Measurements from ENCODE around the gene PI16. TPM values are rescaled to one million over a fixed set of nuclear protein-coding genes. Genes with fewer than 3 reads are reported as not detected.

Gene PI16
- polyA plus RNA-seq, 1 donor from 2014 or later: not detected

DNA sequence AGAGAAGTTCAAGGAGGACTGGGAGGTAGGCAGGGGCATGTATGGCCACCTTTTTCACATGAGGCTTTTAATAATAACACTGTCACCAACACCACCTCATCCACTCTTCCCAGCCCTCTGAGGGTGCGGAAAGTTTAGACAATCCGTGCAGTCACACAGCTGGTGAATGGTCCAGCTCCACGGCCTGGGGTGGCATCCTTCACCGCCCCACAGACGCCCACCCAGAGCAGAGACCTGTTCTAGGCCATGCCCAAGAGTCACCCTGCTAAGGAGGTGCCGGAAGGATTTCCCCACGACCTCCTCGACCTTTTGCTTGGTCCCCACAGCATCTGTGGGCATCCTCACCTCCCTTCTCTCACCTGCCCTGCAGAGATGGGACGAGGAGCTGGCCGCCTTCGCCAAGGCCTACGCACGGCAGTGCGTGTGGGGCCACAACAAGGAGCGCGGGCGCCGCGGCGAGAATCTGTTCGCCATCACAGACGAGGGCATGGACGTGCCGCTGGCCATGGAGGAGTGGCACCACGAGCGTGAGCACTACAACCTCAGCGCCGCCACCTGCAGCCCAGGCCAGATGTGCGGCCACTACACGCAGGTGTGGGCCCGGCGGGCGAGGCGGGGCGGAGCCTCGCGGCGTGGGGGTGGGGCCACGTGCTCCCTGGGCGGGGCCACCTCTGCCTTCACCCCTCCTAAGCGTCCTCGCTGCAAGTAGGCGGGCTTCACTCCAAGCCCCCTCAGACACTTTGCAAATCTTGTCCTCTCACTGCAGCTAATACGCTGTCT, 4.4 kb downstream of the PI16 start:
- Histone ChIP-seq H3K27me3 (ENCODE audit: insufficient read depth, low read depth, low read length) (no peaks in the 10 kb centered on the region), H3K9me2 (ENCODE audit: insufficient read depth, low read length) (no peaks in the 10 kb centered on the region), H2AFZ (ENCODE audit: low read depth, low read length) (no peak overlapping the region), H3K4me2 (ENCODE audit: low read length) (no peak overlapping the region), H3K36me3 (ENCODE audit: insufficient read depth, low read length) (no peaks in the 10 kb centered on the region), H3K27ac (ENCODE audit: low read length) (no peak overlapping the region), H3K9ac (ENCODE audit: low read length) (no peak overlapping the region), H3K9me3 (ENCODE audit: low read length) (no peaks in the 10 kb centered on the region), H3F3A (ENCODE audit: insufficient read depth, low read length, poor library complexity, severe bottlenecking) (no peaks in the 10 kb centered on the region), H3K4me3 (ENCODE audit: low read length) (no peak overlapping the region), H4K20me1 (ENCODE audit: insufficient read depth) (no peaks in the 10 kb centered on the region), H3K79me2 (replicated peaks; ENCODE audit: insufficient read depth, low read length) (no peaks in the 10 kb centered on the region)
- TF ChIP-seq TAF1 (IDR thresholded peaks at IDR 0.05; ENCODE audit: low read depth) (no peak), EZH2 (IDR thresholded peaks at IDR 0.05; ENCODE audit: borderline replicate concordance, insufficient read depth, low read length, poor library complexity, severe bottlenecking) (no peak), RAD21 (conservative IDR thresholded peaks at IDR 0.05) (no peak), SMC3 (conservative IDR thresholded peaks at IDR 0.05; ENCODE audit: poor library complexity) (no peak), EP300 (conservative IDR thresholded peaks at IDR 0.05; ENCODE audit: poor library complexity, severe bottlenecking) (no peak), POLR2AphosphoS5 (IDR thresholded peaks at IDR 0.05) (no peak), MXI1 (conservative IDR thresholded peaks at IDR 0.05; ENCODE audit: poor library complexity, severe bottlenecking) (no peak)
- TF ChIP-seq, protein P1, sequence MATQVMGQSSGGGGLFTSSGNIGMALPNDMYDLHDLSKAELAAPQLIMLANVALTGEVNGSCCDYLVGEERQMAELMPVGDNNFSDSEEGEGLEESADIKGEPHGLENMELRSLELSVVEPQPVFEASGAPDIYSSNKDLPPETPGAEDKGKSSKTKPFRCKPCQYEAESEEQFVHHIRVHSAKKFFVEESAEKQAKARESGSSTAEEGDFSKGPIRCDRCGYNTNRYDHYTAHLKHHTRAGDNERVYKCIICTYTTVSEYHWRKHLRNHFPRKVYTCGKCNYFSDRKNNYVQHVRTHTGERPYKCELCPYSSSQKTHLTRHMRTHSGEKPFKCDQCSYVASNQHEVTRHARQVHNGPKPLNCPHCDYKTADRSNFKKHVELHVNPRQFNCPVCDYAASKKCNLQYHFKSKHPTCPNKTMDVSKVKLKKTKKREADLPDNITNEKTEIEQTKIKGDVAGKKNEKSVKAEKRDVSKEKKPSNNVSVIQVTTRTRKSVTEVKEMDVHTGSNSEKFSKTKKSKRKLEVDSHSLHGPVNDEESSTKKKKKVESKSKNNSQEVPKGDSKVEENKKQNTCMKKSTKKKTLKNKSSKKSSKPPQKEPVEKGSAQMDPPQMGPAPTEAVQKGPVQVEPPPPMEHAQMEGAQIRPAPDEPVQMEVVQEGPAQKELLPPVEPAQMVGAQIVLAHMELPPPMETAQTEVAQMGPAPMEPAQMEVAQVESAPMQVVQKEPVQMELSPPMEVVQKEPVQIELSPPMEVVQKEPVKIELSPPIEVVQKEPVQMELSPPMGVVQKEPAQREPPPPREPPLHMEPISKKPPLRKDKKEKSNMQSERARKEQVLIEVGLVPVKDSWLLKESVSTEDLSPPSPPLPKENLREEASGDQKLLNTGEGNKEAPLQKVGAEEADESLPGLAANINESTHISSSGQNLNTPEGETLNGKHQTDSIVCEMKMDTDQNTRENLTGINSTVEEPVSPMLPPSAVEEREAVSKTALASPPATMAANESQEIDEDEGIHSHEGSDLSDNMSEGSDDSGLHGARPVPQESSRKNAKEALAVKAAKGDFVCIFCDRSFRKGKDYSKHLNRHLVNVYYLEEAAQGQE (IDR thresholded peaks at IDR 0.05; ENCODE audit: borderline replicate concordance): no peak
- TF ChIP-seq, protein P2, sequence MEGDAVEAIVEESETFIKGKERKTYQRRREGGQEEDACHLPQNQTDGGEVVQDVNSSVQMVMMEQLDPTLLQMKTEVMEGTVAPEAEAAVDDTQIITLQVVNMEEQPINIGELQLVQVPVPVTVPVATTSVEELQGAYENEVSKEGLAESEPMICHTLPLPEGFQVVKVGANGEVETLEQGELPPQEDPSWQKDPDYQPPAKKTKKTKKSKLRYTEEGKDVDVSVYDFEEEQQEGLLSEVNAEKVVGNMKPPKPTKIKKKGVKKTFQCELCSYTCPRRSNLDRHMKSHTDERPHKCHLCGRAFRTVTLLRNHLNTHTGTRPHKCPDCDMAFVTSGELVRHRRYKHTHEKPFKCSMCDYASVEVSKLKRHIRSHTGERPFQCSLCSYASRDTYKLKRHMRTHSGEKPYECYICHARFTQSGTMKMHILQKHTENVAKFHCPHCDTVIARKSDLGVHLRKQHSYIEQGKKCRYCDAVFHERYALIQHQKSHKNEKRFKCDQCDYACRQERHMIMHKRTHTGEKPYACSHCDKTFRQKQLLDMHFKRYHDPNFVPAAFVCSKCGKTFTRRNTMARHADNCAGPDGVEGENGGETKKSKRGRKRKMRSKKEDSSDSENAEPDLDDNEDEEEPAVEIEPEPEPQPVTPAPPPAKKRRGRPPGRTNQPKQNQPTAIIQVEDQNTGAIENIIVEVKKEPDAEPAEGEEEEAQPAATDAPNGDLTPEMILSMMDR (IDR thresholded peaks at IDR 0.05; ENCODE audit: poor library complexity, severe bottlenecking): no peak

DNA sequence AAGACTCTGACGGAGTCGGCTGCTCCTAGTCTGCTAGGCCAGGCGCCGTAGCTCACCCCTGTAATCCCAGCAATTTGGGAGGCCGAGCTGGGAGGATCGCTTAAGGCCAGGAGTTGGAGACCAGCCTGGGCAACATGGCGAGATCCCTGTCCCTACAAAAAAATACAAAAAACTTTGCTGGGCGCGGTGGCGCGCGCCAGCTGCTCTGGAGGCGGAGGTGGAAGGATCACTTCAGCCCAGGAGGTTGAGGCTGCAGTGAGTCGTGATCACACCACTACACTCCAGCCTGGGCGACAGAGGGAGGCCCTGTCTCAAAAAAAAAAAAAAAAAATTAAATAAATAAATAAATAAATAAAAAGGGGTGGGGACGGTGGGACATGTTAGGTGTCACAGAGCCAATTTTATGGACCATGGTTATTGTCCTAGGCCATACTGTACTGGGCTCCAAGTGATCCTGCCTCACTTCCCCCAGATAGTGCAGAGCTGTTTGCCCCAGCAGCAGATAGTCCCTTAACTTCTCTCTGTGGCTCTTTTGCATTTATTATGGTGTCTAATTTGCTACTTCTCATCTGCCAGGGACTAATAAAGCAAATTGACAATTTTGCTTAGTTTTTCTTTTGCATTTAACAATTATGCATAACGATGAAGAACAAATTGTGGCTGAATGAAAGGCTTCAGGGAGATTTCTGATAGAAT, 5.2 kb downstream of the PI16 start:
- Histone ChIP-seq H3K4me2 (ENCODE audit: low read length) (no peak overlapping the region), H3K36me3 (ENCODE audit: insufficient read depth, low read length) (no peaks in the 10 kb centered on the region), H2AFZ (ENCODE audit: low read depth, low read length) (no peak overlapping the region), H3K4me3 (ENCODE audit: low read length) (no peak overlapping the region), H3K27me3 (ENCODE audit: insufficient read depth, low read depth, low read length) (no peaks in the 10 kb centered on the region), H3K9me3 (ENCODE audit: low read length) (no peaks in the 10 kb centered on the region), H3F3A (ENCODE audit: insufficient read depth, low read length, poor library complexity, severe bottlenecking) (no peaks in the 10 kb centered on the region), H3K27ac (ENCODE audit: low read length) (no peak overlapping the region), H3K9ac (ENCODE audit: low read length) (no peak overlapping the region), H4K20me1 (ENCODE audit: insufficient read depth) (no peaks in the 10 kb centered on the region), H3K79me2 (replicated peaks; ENCODE audit: insufficient read depth, low read length) (no peaks in the 10 kb centered on the region), H3K9me2 (ENCODE audit: insufficient read depth, low read length) (no peaks in the 10 kb centered on the region)
- TF ChIP-seq MXI1 (conservative IDR thresholded peaks at IDR 0.05; ENCODE audit: poor library complexity, severe bottlenecking) (no peak), RAD21 (conservative IDR thresholded peaks at IDR 0.05) (no peak), EP300 (conservative IDR thresholded peaks at IDR 0.05; ENCODE audit: poor library complexity, severe bottlenecking) (no peak), POLR2AphosphoS5 (IDR thresholded peaks at IDR 0.05) (no peak), SMC3 (conservative IDR thresholded peaks at IDR 0.05; ENCODE audit: poor library complexity) (no peak), EZH2 (IDR thresholded peaks at IDR 0.05; ENCODE audit: borderline replicate concordance, insufficient read depth, low read length, poor library complexity, severe bottlenecking) (no peak), TAF1 (IDR thresholded peaks at IDR 0.05; ENCODE audit: low read depth) (no peak)
- TF ChIP-seq, protein P2 (IDR thresholded peaks at IDR 0.05; ENCODE audit: poor library complexity, severe bottlenecking): no peak
- TF ChIP-seq, protein P1 (IDR thresholded peaks at IDR 0.05; ENCODE audit: borderline replicate concordance): no peak

Measured in neural cell (in vitro differentiated cells).